ENCODE data around the gene FAM120B. TPM values are rescaled to one million over a fixed set of nuclear protein-coding genes. Genes with fewer than 3 reads are reported as not detected.
A peak's percentile ranks its signal among the peaks of the same experiment; 100 is the strongest.

FAM120B gene, protein sequence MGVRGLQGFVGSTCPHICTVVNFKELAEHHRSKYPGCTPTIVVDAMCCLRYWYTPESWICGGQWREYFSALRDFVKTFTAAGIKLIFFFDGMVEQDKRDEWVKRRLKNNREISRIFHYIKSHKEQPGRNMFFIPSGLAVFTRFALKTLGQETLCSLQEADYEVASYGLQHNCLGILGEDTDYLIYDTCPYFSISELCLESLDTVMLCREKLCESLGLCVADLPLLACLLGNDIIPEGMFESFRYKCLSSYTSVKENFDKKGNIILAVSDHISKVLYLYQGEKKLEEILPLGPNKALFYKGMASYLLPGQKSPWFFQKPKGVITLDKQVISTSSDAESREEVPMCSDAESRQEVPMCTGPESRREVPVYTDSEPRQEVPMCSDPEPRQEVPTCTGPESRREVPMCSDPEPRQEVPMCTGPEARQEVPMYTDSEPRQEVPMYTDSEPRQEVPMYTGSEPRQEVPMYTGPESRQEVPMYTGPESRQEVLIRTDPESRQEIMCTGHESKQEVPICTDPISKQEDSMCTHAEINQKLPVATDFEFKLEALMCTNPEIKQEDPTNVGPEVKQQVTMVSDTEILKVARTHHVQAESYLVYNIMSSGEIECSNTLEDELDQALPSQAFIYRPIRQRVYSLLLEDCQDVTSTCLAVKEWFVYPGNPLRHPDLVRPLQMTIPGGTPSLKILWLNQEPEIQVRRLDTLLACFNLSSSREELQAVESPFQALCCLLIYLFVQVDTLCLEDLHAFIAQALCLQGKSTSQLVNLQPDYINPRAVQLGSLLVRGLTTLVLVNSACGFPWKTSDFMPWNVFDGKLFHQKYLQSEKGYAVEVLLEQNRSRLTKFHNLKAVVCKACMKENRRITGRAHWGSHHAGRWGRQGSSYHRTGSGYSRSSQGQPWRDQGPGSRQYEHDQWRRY
- polyA plus RNA-seq, result 27.7 TPM
- long read RNA-seq, donor 1, full-length matches to known transcripts, result 2 of 2 reads
- long read RNA-seq, donor 1, partial matches to known transcripts, result 0 of 2 reads
- long read RNA-seq, donor 1, other reads (novel, unspliced or antisense), result 0 of 2 reads
- long read RNA-seq, donor 2, full-length matches to known transcripts, result 5 of 18 reads
- long read RNA-seq, donor 2, partial matches to known transcripts, result 13 of 18 reads
- long read RNA-seq, donor 2, other reads (novel, unspliced or antisense), result 0 of 18 reads
- long read RNA-seq, donor 3, full-length matches to known transcripts, result 5 of 12 reads
- long read RNA-seq, donor 3, partial matches to known transcripts, result 7 of 12 reads
- long read RNA-seq, donor 3, other reads (novel, unspliced or antisense), result 0 of 12 reads
- long read RNA-seq, donor 4, result 0 reads
- long read RNA-seq, donor 5, full-length matches to known transcripts, result 3 of 11 reads
- long read RNA-seq, donor 5, partial matches to known transcripts, result 8 of 11 reads
- long read RNA-seq, donor 5, other reads (novel, unspliced or antisense), result 0 of 11 reads
- long read RNA-seq, donor 6, full-length matches to known transcripts, result 3 of 9 reads
- long read RNA-seq, donor 6, partial matches to known transcripts, result 6 of 9 reads
- long read RNA-seq, donor 6, other reads (novel, unspliced or antisense), result 0 of 9 reads
- long read RNA-seq, donor 7, full-length matches to known transcripts, result 2 of 2 reads
- long read RNA-seq, donor 7, partial matches to known transcripts, result 0 of 2 reads
- long read RNA-seq, donor 7, other reads (novel, unspliced or antisense), result 0 of 2 reads
- long read RNA-seq, donor 8, full-length matches to known transcripts, result 5 of 19 reads
- long read RNA-seq, donor 8, partial matches to known transcripts, result 14 of 19 reads
- long read RNA-seq, donor 8, other reads (novel, unspliced or antisense), result 0 of 19 reads
- long read RNA-seq, donor 9, full-length matches to known transcripts, result 2 of 11 reads
- long read RNA-seq, donor 9, partial matches to known transcripts, result 9 of 11 reads
- long read RNA-seq, donor 9, other reads (novel, unspliced or antisense), result 0 of 11 reads
- long read RNA-seq, donor 10, full-length matches to known transcripts, result 4 of 10 reads
- long read RNA-seq, donor 10, partial matches to known transcripts, result 6 of 10 reads
- long read RNA-seq, donor 10, other reads (novel, unspliced or antisense), result 0 of 10 reads
- long read RNA-seq, donor 11, full-length matches to known transcripts, result 3 of 3 reads
- long read RNA-seq, donor 11, partial matches to known transcripts, result 0 of 3 reads
- long read RNA-seq, donor 11, other reads (novel, unspliced or antisense), result 0 of 3 reads

DNA sequence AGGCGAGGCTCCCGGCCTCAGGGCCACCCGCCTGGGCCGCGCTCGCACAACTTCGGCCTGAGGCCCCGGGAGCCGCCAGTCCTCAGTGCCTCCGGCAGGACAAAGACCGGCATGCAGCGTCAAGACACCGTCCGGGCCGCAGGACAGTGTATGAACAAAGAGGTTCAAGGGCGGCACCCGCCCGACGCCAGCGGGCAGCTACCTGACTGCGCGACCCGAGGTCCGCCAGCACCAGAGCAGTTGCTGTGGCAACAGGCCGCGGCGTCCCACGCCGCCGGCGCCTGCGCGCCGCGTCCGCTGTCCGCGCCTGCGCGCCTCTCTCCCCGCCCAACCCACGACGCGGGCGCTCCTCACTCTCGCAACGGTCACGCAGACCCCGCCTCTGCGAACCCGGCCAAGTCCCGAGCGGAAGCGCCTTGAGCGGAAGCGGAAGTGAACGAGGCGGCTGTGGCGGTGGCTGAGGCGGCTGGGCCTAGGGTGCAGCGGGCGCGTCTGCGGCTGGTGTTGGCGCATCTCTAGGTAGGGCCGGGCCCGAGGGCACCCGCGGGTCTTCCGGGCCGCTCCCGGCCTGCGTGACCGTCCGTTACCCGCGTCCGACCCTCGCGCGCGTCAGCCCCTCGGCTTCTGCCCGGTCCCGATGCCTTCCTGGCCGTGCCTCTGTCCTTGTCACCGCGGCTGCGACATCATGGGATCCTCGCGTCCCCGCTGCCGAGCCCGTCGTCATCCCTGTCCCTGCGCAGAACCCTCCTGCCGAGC is at the start of gene FAM120B:
Gene FAM120B (plus strand): TSS at position 435 of the 756 bp plus-strand sequence. CDS start 10,633 bp downstream, outside the sequence.
- H3K27me3 ChIP-seq (ENCODE audit: control insufficient read depth, insufficient read depth, low read length), result no peaks in the 10 kb centered on the region
- DNase-seq, result peak; percentile 97 to 98
- WGBS (ENCODE audit: insufficient coverage, low lambda C conversion rate), result no CpG with 5 or more reads among the region's 97 CpGs
- H3K4me1 ChIP-seq (ENCODE audit: control insufficient read depth, insufficient read depth, low read length), result peaks cover 26% of the 10 kb centered on the region
- no peaks in the 10 kb centered on the region for H3K9me3 ChIP-seq (ENCODE audit: control insufficient read depth, low read depth, low read length)
- peak within 1 kb of the TSS; percentile 98 for H3K4me3 ChIP-seq (ENCODE audit: low read length)
- peak within 1 kb of the TSS; percentile 75 for H3K27ac ChIP-seq (ENCODE audit: low read length)
- no peaks in the 10 kb centered on the region for H3K36me3 ChIP-seq (ENCODE audit: control insufficient read depth, insufficient read depth, low read length)

DNA sequence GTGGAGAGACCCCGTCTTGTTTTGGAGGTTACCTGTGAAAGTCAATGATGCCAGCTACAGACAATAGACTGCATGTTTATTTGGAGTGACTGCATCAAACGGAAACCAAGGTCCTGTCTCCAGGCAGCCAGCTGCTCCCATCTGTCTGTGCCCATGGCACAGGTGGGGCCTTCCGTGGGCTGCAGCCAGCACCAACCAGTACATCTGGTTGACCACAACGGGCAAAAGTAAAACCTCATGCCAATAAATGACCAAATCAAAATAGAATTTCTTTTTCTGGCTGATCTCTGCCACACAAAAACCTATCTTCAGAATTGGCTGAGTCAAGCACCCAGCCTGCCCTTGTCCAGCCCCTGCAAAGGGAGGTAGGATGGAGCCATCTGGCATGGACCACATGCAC is 49.2 kb upstream of the FAM120B start:
- Histone ChIP-seq H3K4me3 (ENCODE audit: low read length) (no peak overlapping the region), H3K27me3 (ENCODE audit: control insufficient read depth, insufficient read depth, low read length) (peaks cover 3% of the 10 kb centered on the region), H3K4me1 (ENCODE audit: control insufficient read depth, insufficient read depth, low read length) (no peaks in the 10 kb centered on the region), H3K36me3 (ENCODE audit: control insufficient read depth, insufficient read depth, low read length) (no peaks in the 10 kb centered on the region), H3K27ac (ENCODE audit: low read length) (no peak overlapping the region), H3K9me3 (ENCODE audit: control insufficient read depth, low read depth, low read length) (no peaks in the 10 kb centered on the region)
- WGBS (ENCODE audit: insufficient coverage, low lambda C conversion rate), result no CpG with 5 or more reads among the region's 4 CpGs
- no peak for DNase-seq

DNA sequence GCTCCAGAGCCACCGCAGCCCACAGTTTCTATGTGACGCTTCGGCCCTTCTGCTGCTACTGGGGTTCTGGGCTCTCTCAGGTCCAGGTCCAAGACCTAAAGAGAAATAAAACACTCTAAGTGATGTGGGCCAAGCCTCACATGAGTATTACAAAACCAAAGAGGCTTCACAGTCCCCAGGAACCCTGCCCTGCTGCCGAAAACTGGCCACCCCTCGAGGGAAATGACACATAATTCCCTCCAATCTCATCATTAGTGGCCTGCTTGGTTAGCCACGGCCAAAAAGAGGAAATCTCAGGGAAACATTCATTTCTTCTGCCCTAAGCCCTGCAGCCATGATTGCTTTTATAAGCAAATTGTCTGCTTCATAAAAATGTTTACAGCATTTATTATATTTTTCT is 48.2 kb upstream of the FAM120B start:
- no peaks in the 10 kb centered on the region for H3K36me3 ChIP-seq (ENCODE audit: control insufficient read depth, insufficient read depth, low read length)
- no peaks in the 10 kb centered on the region for H3K9me3 ChIP-seq (ENCODE audit: control insufficient read depth, low read depth, low read length)
- H3K4me1 ChIP-seq (ENCODE audit: control insufficient read depth, insufficient read depth, low read length), result no peaks in the 10 kb centered on the region
- peaks cover 3% of the 10 kb centered on the region for H3K27me3 ChIP-seq (ENCODE audit: control insufficient read depth, insufficient read depth, low read length)
- 100% methylated on average over 1 of the region's 6 CpGs for WGBS (ENCODE audit: insufficient coverage, low lambda C conversion rate)
- no peak overlapping the region for H3K4me3 ChIP-seq (ENCODE audit: low read length)
- no peak overlapping the region for H3K27ac ChIP-seq (ENCODE audit: low read length)
- no peak for DNase-seq

DNA sequence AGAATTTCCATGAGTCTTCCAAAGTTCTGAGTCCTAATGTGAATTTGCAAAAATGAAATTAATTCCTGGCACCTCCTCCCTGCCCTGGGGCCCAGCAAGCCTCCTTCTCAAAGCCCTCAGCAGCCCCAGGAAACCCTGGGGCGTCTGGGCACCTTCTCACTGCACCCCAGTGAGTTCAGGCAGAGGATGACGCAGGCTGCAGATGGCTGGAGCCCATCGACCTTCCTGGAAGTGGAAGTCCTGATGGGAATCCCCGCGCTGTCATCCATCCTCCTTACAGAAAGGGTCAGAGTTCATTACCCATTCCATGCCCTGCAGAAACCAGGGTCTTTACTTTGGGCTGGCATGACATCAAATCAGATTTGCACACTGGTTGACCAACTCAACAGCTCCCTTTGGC is 47.3 kb upstream of the FAM120B start:
- no CpG with 5 or more reads among the region's 5 CpGs for WGBS (ENCODE audit: insufficient coverage, low lambda C conversion rate)
- no peaks in the 10 kb centered on the region for H3K9me3 ChIP-seq (ENCODE audit: control insufficient read depth, low read depth, low read length)
- no peak overlapping the region for H3K4me3 ChIP-seq (ENCODE audit: low read length)
- no peak for DNase-seq
- no peaks in the 10 kb centered on the region for H3K4me1 ChIP-seq (ENCODE audit: control insufficient read depth, insufficient read depth, low read length)
- H3K36me3 ChIP-seq (ENCODE audit: control insufficient read depth, insufficient read depth, low read length), result no peaks in the 10 kb centered on the region
- H3K27me3 ChIP-seq (ENCODE audit: control insufficient read depth, insufficient read depth, low read length), result peaks cover 5% of the 10 kb centered on the region
- H3K27ac ChIP-seq (ENCODE audit: low read length), result no peak overlapping the region

DNA sequence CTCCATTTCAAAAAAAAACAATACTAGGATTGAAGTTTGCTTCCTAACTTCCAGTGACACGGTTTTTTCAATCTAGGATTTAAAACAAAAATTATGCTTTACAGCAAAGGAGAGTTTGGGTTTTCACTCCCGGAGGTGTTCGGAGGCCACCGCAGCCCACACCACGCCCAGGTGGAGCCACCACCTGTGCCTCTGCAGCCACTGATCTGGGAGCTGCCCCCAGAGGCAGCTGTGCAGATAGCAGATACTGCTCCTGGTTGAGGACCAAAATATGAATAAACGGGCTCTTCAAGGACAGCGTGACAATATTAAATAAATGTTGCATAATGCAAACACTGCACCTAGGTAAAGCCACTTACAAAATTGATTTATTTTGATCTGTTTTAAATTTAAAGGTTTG is 45.9 kb upstream of the FAM120B start:
- peaks cover 8% of the 10 kb centered on the region for H3K27me3 ChIP-seq (ENCODE audit: control insufficient read depth, insufficient read depth, low read length)
- DNase-seq, result no peak
- H3K4me3 ChIP-seq (ENCODE audit: low read length), result no peak overlapping the region
- H3K36me3 ChIP-seq (ENCODE audit: control insufficient read depth, insufficient read depth, low read length), result no peaks in the 10 kb centered on the region
- no peak overlapping the region for H3K27ac ChIP-seq (ENCODE audit: low read length)
- no CpG with 5 or more reads among the region's 7 CpGs for WGBS (ENCODE audit: insufficient coverage, low lambda C conversion rate)
- H3K9me3 ChIP-seq (ENCODE audit: control insufficient read depth, low read depth, low read length), result no peaks in the 10 kb centered on the region
- peaks cover 4% of the 10 kb centered on the region for H3K4me1 ChIP-seq (ENCODE audit: control insufficient read depth, insufficient read depth, low read length)

DNA sequence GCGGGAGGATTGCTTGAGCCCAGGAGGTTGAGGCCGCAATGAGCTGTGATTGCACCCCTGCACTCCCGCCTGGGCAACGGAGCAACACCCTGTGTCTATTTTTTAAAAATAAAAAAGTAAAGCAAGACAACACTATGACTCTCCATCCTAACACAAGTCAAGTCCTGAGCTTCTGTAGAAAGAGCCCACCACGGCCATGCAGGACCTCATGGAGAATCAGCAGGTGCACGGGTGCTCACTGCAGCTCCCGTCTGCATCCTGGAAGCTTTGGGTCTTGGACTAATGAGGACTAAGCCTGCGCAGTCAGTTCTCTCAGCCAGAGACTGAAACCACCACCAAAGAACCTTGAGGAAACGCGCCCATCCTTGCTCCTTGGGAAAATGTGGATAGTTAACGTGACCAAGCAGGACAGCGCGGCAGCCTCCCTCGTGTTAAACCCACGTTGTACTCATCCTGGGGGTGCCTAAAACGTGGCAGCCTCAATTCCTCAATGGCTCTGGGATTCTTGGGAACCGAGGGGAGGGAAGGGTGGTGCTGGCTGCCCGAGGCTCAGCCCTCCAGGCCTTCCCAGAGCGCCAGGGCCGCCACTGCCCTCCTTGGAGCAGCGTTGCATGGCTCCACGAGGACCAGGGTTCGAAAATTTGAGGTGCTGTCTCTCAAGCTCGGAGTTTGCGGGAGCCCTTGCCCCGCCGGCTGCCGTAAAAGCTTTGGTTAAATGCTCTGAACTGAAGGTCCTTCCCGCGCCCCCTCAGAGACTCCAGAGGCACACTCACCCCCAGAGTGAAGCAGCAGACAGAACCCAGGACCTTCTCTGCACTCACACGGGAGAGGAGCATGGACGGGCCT is 44.7 kb upstream of the FAM120B start:
- no peak overlapping the region for H3K4me3 ChIP-seq (ENCODE audit: low read length)
- H3K27ac ChIP-seq (ENCODE audit: low read length), result no peak overlapping the region
- H3K36me3 ChIP-seq (ENCODE audit: control insufficient read depth, insufficient read depth, low read length), result no peaks in the 10 kb centered on the region
- H3K9me3 ChIP-seq (ENCODE audit: control insufficient read depth, low read depth, low read length), result no peaks in the 10 kb centered on the region
- DNase-seq, result no peak
- WGBS (ENCODE audit: insufficient coverage, low lambda C conversion rate), result no CpG with 5 or more reads among the region's 32 CpGs
- peaks cover 10% of the 10 kb centered on the region for H3K4me1 ChIP-seq (ENCODE audit: control insufficient read depth, insufficient read depth, low read length)
- peaks cover 8% of the 10 kb centered on the region for H3K27me3 ChIP-seq (ENCODE audit: control insufficient read depth, insufficient read depth, low read length)

DNA sequence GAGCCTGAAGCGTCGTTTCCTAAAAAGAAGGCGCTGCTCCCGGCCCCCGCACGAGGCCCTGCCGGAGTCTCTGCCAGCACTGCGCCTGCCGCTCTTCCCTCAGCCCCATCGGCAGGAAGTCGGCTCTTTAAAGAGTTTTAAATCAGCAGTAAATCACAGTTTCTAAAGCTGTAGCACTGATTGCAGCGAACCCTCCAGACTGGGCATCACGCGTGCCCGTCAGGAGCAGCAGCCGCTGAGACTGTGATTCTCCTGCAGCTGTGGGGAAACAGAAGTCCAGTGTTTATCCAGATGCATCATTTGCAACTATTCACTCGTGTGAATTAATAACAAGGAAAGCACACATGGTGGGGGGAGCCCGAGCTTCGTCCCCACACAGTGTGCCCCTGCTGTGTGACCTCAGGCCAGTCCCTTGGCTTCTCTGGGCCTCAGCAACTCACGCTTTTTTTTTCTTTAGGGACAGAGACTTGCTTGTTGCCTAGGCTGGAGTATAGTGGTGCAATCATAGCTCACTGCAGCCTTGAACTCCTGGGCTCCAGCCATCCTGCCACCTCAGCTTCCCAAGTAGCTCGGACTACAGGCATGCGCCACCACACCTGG is 44.0 kb upstream of the FAM120B start:
- no CpG with 5 or more reads among the region's 22 CpGs for WGBS (ENCODE audit: insufficient coverage, low lambda C conversion rate)
- peaks cover 10% of the 10 kb centered on the region for H3K4me1 ChIP-seq (ENCODE audit: control insufficient read depth, insufficient read depth, low read length)
- no peak overlapping the region for H3K4me3 ChIP-seq (ENCODE audit: low read length)
- no peak overlapping the region for H3K27ac ChIP-seq (ENCODE audit: low read length)
- DNase-seq, result no peak
- peaks cover 8% of the 10 kb centered on the region for H3K27me3 ChIP-seq (ENCODE audit: control insufficient read depth, insufficient read depth, low read length)
- no peaks in the 10 kb centered on the region for H3K9me3 ChIP-seq (ENCODE audit: control insufficient read depth, low read depth, low read length)
- no peaks in the 10 kb centered on the region for H3K36me3 ChIP-seq (ENCODE audit: control insufficient read depth, insufficient read depth, low read length)

DNA sequence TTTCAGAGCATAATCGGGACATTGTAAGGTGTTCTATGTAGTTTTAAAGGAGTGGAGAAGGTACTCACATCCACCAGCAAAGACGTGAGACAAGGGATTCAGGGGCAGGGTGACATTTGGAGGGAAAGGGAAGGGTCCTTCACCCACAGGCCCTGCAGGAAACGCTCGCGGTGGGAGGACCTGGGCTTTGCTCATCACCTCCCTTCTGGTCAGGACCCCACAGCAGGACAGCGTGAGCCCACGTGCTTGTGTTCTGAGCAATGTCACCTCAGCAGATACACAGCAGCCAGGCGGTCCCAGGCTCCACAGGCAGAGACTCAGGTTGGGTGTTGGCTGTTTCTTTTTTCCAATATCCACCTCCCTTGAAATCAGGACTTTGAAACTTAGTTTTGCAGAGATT is 43.1 kb upstream of the FAM120B start:
- DNase-seq, result no peak
- H3K36me3 ChIP-seq (ENCODE audit: control insufficient read depth, insufficient read depth, low read length), result no peaks in the 10 kb centered on the region
- peaks cover 8% of the 10 kb centered on the region for H3K27me3 ChIP-seq (ENCODE audit: control insufficient read depth, insufficient read depth, low read length)
- peaks cover 10% of the 10 kb centered on the region for H3K4me1 ChIP-seq (ENCODE audit: control insufficient read depth, insufficient read depth, low read length)
- no peak overlapping the region for H3K27ac ChIP-seq (ENCODE audit: low read length)
- no peaks in the 10 kb centered on the region for H3K9me3 ChIP-seq (ENCODE audit: control insufficient read depth, low read depth, low read length)
- WGBS (ENCODE audit: insufficient coverage, low lambda C conversion rate), result no CpG with 5 or more reads among the region's 8 CpGs
- H3K4me3 ChIP-seq (ENCODE audit: low read length), result no peak overlapping the region

Data from large intestine (tissue), 12 donors.